ENCODE data around the gene FOLR2. TPM values are rescaled to one million over a fixed set of nuclear protein-coding genes. Genes with fewer than 3 reads are reported as not detected.
"Not testable (repeated sequence)": the region's sequence is repeated elsewhere in the genome, so short reads cannot be mapped to it uniquely, and the experiment has no call there.

Gene FOLR2
- total RNA-seq, 1 donor from 2014 or later = not detected

- TF ChIP-seq CTCF (IDR thresholded peaks at IDR 0.05; ENCODE audit: insufficient read depth, low read length, severe bottlenecking) = no peak
- no peak for FAIRE-seq
- Histone ChIP-seq H3K36me3 (ENCODE audit: control insufficient read depth, insufficient read depth, low read length) (no peaks in the 10 kb centered on the region), H3K4me3 (ENCODE audit: low read depth, low read length) (no peak overlapping the region), H3K27me3 (ENCODE audit: control insufficient read depth, insufficient read depth, low read length) (no peaks in the 10 kb centered on the region)
- no peak for DNase-seq (ENCODE audit: low read depth)
These were observed 37.4 kb upstream of the FOLR2 start for GRCh38 chr11:72179049-72179803.

- Histone ChIP-seq H3K36me3 (ENCODE audit: control insufficient read depth, insufficient read depth, low read length) (no peaks in the 10 kb centered on the region), H3K27me3 (ENCODE audit: control insufficient read depth, insufficient read depth, low read length) (no peaks in the 10 kb centered on the region), H3K4me3 (ENCODE audit: low read depth, low read length) (no peak overlapping the region)
- DNase-seq (ENCODE audit: low read depth) = peak; percentile 22
- FAIRE-seq = no peak
- no peak for TF ChIP-seq CTCF (IDR thresholded peaks at IDR 0.05; ENCODE audit: insufficient read depth, low read length, severe bottlenecking)
These were observed 36.7 kb upstream of the FOLR2 start for GRCh38 chr11:72179804-72180396.

GRCh38 chr11:72180892-72181552 lies 35.6 kb upstream of the FOLR2 start:
- FAIRE-seq = peak; percentile 98
- peak; percentile 78 for DNase-seq (ENCODE audit: low read depth)
- H3K36me3 ChIP-seq (ENCODE audit: control insufficient read depth, insufficient read depth, low read length); H3K4me3 ChIP-seq (ENCODE audit: low read depth, low read length); H3K27me3 ChIP-seq (ENCODE audit: control insufficient read depth, insufficient read depth, low read length): not testable (repeated sequence)

GRCh38 chr11:72181553-72181958 lies 35.0 kb upstream of the FOLR2 start:
- H3K27me3 ChIP-seq (ENCODE audit: control insufficient read depth, insufficient read depth, low read length); H3K4me3 ChIP-seq (ENCODE audit: low read depth, low read length); H3K36me3 ChIP-seq (ENCODE audit: control insufficient read depth, insufficient read depth, low read length): not testable (repeated sequence)
- peak; percentile 59 for TF ChIP-seq CTCF (IDR thresholded peaks at IDR 0.05; ENCODE audit: insufficient read depth, low read length, severe bottlenecking)
- peak; percentile 40 for DNase-seq (ENCODE audit: low read depth)
- peak; percentile 98 for FAIRE-seq

GRCh38 chr11:72188267-72188666 lies 28.3 kb upstream of the FOLR2 start:
- H3K27me3 ChIP-seq (ENCODE audit: control insufficient read depth, insufficient read depth, low read length) = no peaks in the 10 kb centered on the region
- no peak overlapping the region for H3K4me3 ChIP-seq (ENCODE audit: low read depth, low read length)
- FAIRE-seq (no peak), DNase-seq (ENCODE audit: low read depth) (no peak)
- no peaks in the 10 kb centered on the region for H3K36me3 ChIP-seq (ENCODE audit: control insufficient read depth, insufficient read depth, low read length)
- TF ChIP-seq CTCF (IDR thresholded peaks at IDR 0.05; ENCODE audit: insufficient read depth, low read length, severe bottlenecking) = no peak

- Histone ChIP-seq H3K27me3 (ENCODE audit: control insufficient read depth, insufficient read depth, low read length) (no peaks in the 10 kb centered on the region), H3K4me3 (ENCODE audit: low read depth, low read length) (no peak overlapping the region), H3K36me3 (ENCODE audit: control insufficient read depth, insufficient read depth, low read length) (no peaks in the 10 kb centered on the region)
- DNase-seq (ENCODE audit: low read depth) (no peak), FAIRE-seq (no peak)
- TF ChIP-seq CTCF (IDR thresholded peaks at IDR 0.05; ENCODE audit: insufficient read depth, low read length, severe bottlenecking) = no peak
These were observed 26.9 kb upstream of the FOLR2 start for GRCh38 chr11:72189455-72190250.

All from bronchial epithelial cell (primary cell).